Measurements from ENCODE around the gene MCM9. TPM values are rescaled to one million over a fixed set of nuclear protein-coding genes. Genes with fewer than 3 reads are reported as not detected.

Gene MCM9
- total RNA-seq, 2 donors from 2014 or later = 17.8 to 21.2 TPM

DNA sequence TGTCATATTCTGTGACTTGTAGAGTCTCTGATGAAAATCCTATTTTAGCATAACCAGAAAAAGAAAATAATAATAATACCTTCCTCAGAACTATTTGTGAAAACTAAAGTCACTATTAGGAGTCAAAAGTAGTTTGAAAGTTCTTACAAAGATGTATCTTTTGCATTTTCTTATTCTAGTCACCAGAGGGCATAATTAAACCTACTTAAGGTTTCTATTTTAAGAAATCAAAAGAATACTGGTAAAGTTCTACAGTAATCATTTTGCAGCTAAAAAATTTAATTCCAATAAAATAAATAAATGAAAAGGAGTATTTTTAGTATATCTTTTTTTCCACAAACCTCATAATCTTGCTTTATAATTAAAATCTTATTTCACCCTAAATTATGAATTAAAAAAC is 28.0 kb upstream of the MCM9 start:
- no peaks in the 10 kb centered on the region for H3K9me3 Mint-ChIP-seq
- no peak overlapping the region for H3K27ac Mint-ChIP-seq
- no peaks in the 10 kb centered on the region for H3K4me1 Mint-ChIP-seq

DNA sequence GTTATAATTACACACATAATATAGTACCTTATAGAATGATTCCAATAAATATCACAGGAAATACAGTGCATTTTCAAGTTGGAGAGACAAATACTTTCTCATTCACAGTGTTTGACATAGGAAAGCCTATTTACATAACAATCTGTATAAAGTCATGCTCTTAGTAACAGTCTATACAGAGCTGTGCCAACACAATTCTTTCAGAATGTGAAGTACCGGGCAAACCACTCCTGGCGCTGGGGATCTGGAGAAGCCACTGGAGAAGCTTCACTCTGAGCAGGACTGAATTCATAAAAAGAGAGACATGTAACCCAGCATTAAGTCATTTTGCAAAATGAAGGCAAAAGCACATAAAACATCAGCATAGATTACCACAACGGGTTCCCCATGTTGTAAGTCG is 24.9 kb upstream of the MCM9 start:
- no peaks in the 10 kb centered on the region for H3K4me1 Mint-ChIP-seq

More for the DNA sequence above, 28.0 kb upstream of the MCM9 start:
- Histone ChIP-seq H3K27ac (ENCODE audit: low read depth, low read length) (no peak overlapping the region), H3K27me3 (ENCODE audit: control insufficient read depth, insufficient read depth, low read length, poor library complexity, severe bottlenecking) (no peaks in the 10 kb centered on the region), H3K9ac (ENCODE audit: extremely low read depth, low read length, poor library complexity, severe bottlenecking) (no peak overlapping the region), H3K4me1 (ENCODE audit: control insufficient read depth, insufficient read depth, low read length) (no peaks in the 10 kb centered on the region), H3K4me3 (ENCODE audit: low read length) (no peak overlapping the region), H3K9me3 (ENCODE audit: control insufficient read depth, low read length) (no peaks in the 10 kb centered on the region), H3K36me3 (ENCODE audit: control insufficient read depth, insufficient read depth, low read length) (peaks cover 95% of the 10 kb centered on the region)
- no peak for DNase-seq
- H3K36me3 Mint-ChIP-seq (ENCODE audit: low read depth) = peaks cover 63% of the 10 kb centered on the region
- H3K27me3 Mint-ChIP-seq (ENCODE audit: insufficient read depth) = no peaks in the 10 kb centered on the region
- H3K4me3 Mint-ChIP-seq = no peak overlapping the region
- TF ChIP-seq, protein P1, sequence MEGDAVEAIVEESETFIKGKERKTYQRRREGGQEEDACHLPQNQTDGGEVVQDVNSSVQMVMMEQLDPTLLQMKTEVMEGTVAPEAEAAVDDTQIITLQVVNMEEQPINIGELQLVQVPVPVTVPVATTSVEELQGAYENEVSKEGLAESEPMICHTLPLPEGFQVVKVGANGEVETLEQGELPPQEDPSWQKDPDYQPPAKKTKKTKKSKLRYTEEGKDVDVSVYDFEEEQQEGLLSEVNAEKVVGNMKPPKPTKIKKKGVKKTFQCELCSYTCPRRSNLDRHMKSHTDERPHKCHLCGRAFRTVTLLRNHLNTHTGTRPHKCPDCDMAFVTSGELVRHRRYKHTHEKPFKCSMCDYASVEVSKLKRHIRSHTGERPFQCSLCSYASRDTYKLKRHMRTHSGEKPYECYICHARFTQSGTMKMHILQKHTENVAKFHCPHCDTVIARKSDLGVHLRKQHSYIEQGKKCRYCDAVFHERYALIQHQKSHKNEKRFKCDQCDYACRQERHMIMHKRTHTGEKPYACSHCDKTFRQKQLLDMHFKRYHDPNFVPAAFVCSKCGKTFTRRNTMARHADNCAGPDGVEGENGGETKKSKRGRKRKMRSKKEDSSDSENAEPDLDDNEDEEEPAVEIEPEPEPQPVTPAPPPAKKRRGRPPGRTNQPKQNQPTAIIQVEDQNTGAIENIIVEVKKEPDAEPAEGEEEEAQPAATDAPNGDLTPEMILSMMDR (conservative IDR thresholded peaks at IDR 0.05) = peak; percentile 43

DNA sequence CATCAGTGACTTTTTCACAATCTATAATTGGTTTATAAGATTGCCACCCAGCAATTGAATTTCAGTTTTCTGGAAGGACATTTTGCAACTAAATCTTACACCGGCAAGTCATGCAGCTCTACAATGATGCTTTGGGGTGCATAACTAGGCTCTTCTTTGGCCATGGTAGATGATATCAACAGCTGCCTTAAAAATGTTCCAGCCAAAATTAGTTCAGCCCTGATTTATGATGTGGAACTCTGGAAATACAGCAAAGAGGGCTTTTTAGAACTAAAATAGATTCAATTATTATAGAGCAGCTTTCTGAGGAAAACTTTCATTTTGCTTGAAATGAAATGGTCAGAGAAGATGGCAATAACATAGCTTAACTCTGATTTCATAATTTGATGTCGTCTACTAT is 18.4 kb upstream of the MCM9 start:
- Histone ChIP-seq H3K36me3 (ENCODE audit: control insufficient read depth, insufficient read depth, low read length) (peaks cover 28% of the 10 kb centered on the region), H3K9ac (ENCODE audit: extremely low read depth, low read length, poor library complexity, severe bottlenecking) (no peak overlapping the region), H3K9me3 (ENCODE audit: control insufficient read depth, low read length) (no peaks in the 10 kb centered on the region), H3K27ac (ENCODE audit: low read depth, low read length) (no peak overlapping the region), H3K4me3 (ENCODE audit: low read length) (no peak overlapping the region), H3K27me3 (ENCODE audit: control insufficient read depth, insufficient read depth, low read length, poor library complexity, severe bottlenecking) (no peaks in the 10 kb centered on the region), H3K4me1 (ENCODE audit: control insufficient read depth, insufficient read depth, low read length) (no peaks in the 10 kb centered on the region)
- Mint-ChIP-seq H3K27ac (no peak overlapping the region), H3K9me3 (peaks cover 6% of the 10 kb centered on the region), H3K4me1 (no peaks in the 10 kb centered on the region), H3K4me3 (no peak overlapping the region), H3K36me3 (ENCODE audit: low read depth) (peaks cover 22% of the 10 kb centered on the region), H3K27me3 (ENCODE audit: insufficient read depth) (no peaks in the 10 kb centered on the region)
- TF ChIP-seq, protein P1 (conservative IDR thresholded peaks at IDR 0.05) = no peak
- DNase-seq = no peak
- 100% methylated on average over 1 to 2 of the region's 2 CpGs for WGBS, 2 experiments (ENCODE audit: insufficient coverage in 1 of 2, insufficient read length in 1 of 2)

More for the DNA sequence above, 24.9 kb upstream of the MCM9 start:
- Mint-ChIP-seq H3K27me3 (ENCODE audit: insufficient read depth) (no peaks in the 10 kb centered on the region), H3K27ac (no peak overlapping the region), H3K36me3 (ENCODE audit: low read depth) (peaks cover 55% of the 10 kb centered on the region), H3K4me3 (no peak overlapping the region), H3K9me3 (no peaks in the 10 kb centered on the region)
- no peak for DNase-seq
- Histone ChIP-seq H3K27me3 (ENCODE audit: control insufficient read depth, insufficient read depth, low read length, poor library complexity, severe bottlenecking) (no peaks in the 10 kb centered on the region), H3K27ac (ENCODE audit: low read depth, low read length) (no peak overlapping the region), H3K4me3 (ENCODE audit: low read length) (no peak overlapping the region), H3K4me1 (ENCODE audit: control insufficient read depth, insufficient read depth, low read length) (no peaks in the 10 kb centered on the region), H3K9me3 (ENCODE audit: control insufficient read depth, low read length) (no peaks in the 10 kb centered on the region), H3K9ac (ENCODE audit: extremely low read depth, low read length, poor library complexity, severe bottlenecking) (no peak overlapping the region), H3K36me3 (ENCODE audit: control insufficient read depth, insufficient read depth, low read length) (peaks cover 88% of the 10 kb centered on the region)
- TF ChIP-seq, protein P1 (conservative IDR thresholded peaks at IDR 0.05) = no peak
- 99 to 100% methylated on average over 2 to 4 of the region's 4 CpGs for WGBS, 2 experiments (ENCODE audit: insufficient coverage in 1 of 2, insufficient read length in 1 of 2)
